HL-60 (cell line): ENCODE measurements around the gene CRY2.

Experiments
- CTCF ChIP-seq: IDR thresholded peaks from one replicate; pipeline ENCODE4 v1.5.1; 2011; ENCODE audit warnings: low read length, control low read depth, inconsistent platforms; ENCODE audit not compliant: insufficient read depth
- GABPA ChIP-seq: IDR thresholded peaks from 2 replicates; pipeline ENCODE4 v1.6.1; 2012; ENCODE audit warnings: low read depth
- POLR2AphosphoS5 ChIP-seq: IDR thresholded peaks from 2 replicates; pipeline ENCODE4 v1.6.1; 2012; ENCODE audit warnings: low read depth
- REST ChIP-seq: IDR thresholded peaks from 2 replicates; pipeline ENCODE4 v1.6.1; 2012; ENCODE audit warnings: low read depth; ENCODE audit not compliant: insufficient replicate concordance

GRCh38 chr11:45851228-45851627 lies 4.0 kb downstream of the CRY2 start:
- no peak for TF ChIP-seq CTCF
- no peak for TF ChIP-seq POLR2AphosphoS5
- no peak for TF ChIP-seq GABPA
- no peak for TF ChIP-seq REST
